PFSK-1 (cell line): ENCODE results near the gene B4GALNT4.

ENCODE experiments used
- FOXP2 ChIP-seq: optimal IDR thresholded peaks from 2 replicates; pipeline ENCODE3; 2011; ENCODE audit warnings: borderline replicate concordance, control low read depth, inconsistent platforms; ENCODE audit not compliant: insufficient read depth; ENCODE audit errors: extremely low read length, extremely low read depth
- POLR2AphosphoS5 ChIP-seq: IDR thresholded peaks from 2 replicates; pipeline ENCODE4 v1.6.1; 2012; ENCODE audit warnings: low read depth, mild to moderate bottlenecking, control low read depth, low read length, moderate library complexity
- REST ChIP-seq, 2 experiments: IDR thresholded peaks; 2 replicates each; pipeline versions ENCODE4 v1.6.1 to v1.8.0; 2011 to 2012; ENCODE audit warnings: low read depth in 2 of 2, low read length in 2 of 2, control low read depth in 1 of 2, inconsistent platforms in 1 of 2, mild to moderate bottlenecking in 1 of 2, moderate library complexity in 1 of 2; ENCODE audit not compliant: insufficient read depth in 1 of 2
- SIN3A ChIP-seq: IDR thresholded peaks from 2 replicates; pipeline ENCODE4 v1.6.1; 2012; ENCODE audit warnings: mild to moderate bottlenecking, low read length, moderate library complexity, borderline replicate concordance; ENCODE audit not compliant: insufficient read depth
- TAF1 ChIP-seq: IDR thresholded peaks from 2 replicates; pipeline ENCODE4 v1.6.1; 2012; ENCODE audit warnings: low read length, control low read depth, borderline replicate concordance; ENCODE audit not compliant: insufficient read depth

Gene B4GALNT4

GRCh38 chr11:390175-390574 lies 20.9 kb downstream of the B4GALNT4 start:
- no peak for TF ChIP-seq SIN3A
- no peak for TF ChIP-seq FOXP2
- no peak for TF ChIP-seq POLR2AphosphoS5
- TF ChIP-seq REST (IDR thresholded peaks at IDR 0.05; ENCODE audit: insufficient read depth in 1 of 2, low read depth in 2 of 2, low read length in 2 of 2) = no peak
- no peak for TF ChIP-seq TAF1

GRCh38 chr11:391117-392017 lies 22.1 kb downstream of the B4GALNT4 start:
- TF ChIP-seq REST (IDR thresholded peaks at IDR 0.05; ENCODE audit: insufficient read depth in 1 of 2, low read depth in 2 of 2, low read length in 2 of 2) = no peak
- TF ChIP-seq SIN3A = no peak
- TF ChIP-seq TAF1 = no peak
- no peak for TF ChIP-seq POLR2AphosphoS5
- no peak for TF ChIP-seq FOXP2

GRCh38 chr11:392102-392777 lies 22.9 kb downstream of the B4GALNT4 start:
- TF ChIP-seq FOXP2 = no peak
- TF ChIP-seq TAF1 = no peak
- no peak for TF ChIP-seq REST (IDR thresholded peaks at IDR 0.05; ENCODE audit: insufficient read depth in 1 of 2, low read depth in 2 of 2, low read length in 2 of 2)
- TF ChIP-seq POLR2AphosphoS5 = no peak
- TF ChIP-seq SIN3A = no peak

- TF ChIP-seq SIN3A (no peak), REST (IDR thresholded peaks at IDR 0.05; ENCODE audit: insufficient read depth in 1 of 2, low read depth in 2 of 2, low read length in 2 of 2) (no peak), TAF1 (no peak), FOXP2 (no peak), POLR2AphosphoS5 (no peak)
These were observed 24.1 kb downstream of the B4GALNT4 start for GRCh38 chr11:393219-394033.
